ENCODE data around the gene XYLT2.
"Not testable (repeated sequence)": the region's sequence is repeated elsewhere in the genome, so short reads cannot be mapped to it uniquely, and the experiment has no call there.

The XYLT2 gene

DNA sequence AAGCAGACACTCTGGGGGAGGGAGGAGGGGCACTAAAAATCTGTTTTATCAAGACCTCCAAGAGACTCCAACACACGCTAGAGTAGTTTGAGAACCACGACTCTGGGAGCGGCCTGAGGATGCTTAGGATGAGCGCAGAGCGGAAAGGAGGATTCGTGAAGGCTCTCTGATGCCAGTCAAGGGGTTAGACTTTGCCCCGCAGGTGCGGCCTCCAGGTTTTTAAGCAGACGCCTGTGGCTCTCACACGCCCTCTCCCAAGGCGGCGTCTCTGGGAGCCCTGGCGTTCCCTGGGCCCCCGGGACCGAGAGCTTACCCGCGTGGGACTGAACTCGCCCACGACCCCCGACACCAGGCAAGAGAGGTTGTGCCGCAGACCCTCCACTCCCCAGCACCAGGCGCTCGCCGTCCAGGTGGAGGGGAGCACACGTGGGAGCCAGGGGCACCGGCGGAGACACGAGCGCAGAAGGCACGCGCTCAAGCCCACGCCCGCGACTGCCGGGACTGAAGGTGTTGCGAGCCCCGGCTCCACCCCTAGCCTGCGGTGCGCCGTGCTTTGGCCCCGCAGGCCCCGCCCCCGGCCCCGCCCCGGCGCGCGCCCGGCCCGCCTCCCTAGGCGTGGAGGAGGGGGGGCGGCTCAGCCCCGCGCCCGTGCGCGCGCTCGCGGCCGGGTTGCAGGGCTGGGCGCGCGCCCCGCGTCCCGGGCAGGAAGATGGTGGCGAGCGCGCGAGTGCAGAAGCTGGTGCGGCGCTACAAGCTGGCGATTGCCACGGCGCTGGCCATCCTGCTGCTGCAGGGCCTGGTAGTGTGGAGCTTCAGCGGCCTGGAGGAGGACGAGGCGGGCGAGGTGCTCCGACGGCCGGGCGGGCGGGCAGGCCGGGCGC, at the start of gene XYLT2:
Gene XYLT2, plus strand, starts transcription at position 695 of the 881 bp plus-strand sequence. Its CDS starts 15 bp downstream, at position 710.
- peak; percentile 60 for DNase-seq

DNA sequence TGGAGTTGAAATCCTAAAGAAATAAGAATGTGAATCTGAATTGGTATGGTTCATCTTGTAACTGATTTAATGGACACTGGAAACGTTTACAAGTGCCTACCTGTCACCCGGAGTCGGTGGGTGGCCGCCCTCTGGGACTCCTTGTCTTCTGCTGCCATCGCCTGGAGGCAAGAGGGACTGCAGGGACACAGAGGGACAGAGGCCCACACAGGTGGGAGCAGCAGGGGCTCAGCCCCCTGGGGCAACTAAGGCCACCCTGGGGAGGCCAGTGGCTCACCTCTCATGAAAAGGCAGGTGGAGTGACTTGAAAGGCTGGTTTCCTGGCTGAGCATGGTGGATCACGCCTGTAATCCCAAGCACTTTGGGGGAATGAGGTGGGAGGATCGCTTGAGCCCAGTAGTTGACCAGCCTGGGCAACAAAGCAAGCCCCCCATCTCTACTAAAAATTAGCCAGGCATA, 48.5 kb upstream of the XYLT2 start:
- peak; percentile 50 for DNase-seq

DNA sequence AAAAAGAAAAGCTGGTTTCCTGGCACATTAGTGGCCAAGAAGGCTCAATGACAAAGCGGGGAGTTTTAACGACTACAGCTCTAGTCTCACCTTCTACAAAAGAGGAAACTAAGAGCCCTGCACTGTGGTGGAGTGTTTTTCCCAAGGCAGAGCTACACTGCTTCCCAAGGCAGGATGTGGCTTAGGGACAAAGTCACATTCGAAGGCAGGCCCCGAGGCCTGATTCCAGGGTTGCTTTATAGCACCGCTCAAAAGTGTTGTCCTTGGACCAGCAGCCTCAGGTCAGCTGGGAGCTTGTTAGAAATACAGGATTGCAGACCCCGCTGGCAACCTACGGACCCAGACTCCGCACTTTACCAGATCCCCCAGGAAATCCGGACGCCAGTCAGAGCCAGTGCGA, 47.9 kb upstream of the XYLT2 start:
- no peak for DNase-seq

DNA sequence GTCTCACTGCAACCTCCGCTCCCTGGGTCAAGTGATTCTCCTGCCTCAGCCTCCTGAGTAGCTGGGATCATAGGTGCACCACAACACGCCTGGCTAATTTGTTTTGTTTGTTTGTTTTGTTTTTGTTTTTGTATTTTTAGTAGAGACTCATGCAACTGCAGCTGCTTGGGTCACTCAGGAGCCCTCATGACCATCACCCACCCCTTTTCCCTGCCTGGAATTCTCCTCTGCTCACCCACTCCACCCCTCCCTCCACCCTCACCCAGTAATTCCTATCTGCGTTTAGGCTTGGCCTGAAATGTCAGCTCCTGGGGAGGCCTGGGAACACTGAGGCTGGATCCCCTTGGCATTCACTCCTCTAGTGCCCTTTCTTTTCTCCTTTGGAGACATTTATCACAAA, 46.1 kb upstream of the XYLT2 start:
- DNase-seq = no peak

DNA sequence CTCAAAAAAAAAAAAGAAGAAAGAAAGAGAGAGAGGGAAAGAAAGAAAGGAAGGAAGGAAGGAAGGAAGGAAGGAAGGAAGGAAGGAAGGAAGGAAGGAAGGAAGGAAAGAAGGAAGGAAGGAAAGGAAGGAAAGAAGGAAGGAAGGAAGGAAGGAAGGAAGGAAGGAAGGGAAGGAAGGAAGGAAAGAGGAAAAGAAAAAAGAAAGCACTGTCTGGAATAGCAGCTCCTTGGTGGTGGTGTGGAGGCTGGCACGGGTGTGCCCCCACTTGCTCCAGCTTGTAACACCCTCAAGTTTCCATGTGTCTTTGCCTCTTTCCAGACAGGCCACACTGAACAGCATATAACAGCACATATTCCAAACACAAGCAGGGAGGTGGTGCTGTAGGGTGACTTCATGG, 45.1 kb upstream of the XYLT2 start:
- DNase-seq = not testable (repeated sequence)

DNA sequence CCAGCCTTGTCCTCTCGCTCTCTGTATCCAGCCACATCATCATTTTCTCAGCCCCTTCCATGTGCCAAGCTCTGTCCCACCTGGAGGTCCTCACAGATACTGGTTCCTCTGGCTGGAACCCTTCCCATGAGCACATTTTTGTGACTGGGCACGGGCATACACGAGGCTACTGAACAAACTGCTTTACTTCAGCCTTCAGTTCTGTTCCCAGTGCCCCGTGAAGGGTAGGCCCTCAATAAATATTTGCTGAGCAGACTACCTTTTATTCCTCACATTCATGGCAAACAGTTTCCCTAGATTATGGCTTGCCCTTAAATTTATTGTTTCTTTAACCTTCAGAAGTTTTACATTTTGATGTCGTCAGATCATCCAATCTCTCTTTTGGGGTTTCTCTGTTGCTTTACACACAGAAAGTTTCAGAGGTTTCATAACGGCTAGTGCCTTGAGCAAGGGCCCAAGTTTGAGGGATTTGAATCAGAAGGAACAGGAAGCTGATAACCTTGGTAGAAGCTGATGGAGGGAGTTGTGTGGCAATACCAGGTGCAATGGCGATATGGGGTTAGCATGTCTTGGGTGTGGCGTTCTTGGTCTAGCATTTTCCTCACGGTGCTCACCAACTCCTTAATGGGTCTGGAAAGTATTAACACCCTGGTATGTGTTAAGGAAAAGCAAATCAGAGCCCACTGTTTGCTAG, 43.9 kb upstream of the XYLT2 start:
- no peak for DNase-seq

DNA sequence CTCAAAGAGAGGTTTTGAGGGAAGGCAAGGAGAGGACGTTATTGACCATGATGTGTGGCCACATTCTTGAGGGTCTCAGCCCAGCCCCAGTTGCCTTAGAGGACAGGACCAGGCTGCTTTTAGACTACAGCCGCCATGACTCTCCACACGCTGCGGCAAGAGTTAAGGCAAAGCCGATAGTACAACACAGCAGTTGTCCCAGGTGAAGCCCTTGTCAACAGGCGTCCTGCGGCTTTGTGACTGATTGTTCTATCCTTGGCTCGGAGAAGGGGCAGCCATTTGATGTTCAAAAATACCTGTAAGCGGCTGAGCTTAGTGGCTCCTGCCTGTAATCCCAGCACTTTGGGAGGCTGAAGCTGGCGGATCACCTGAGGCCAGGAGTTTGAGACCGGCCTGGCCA, 42.9 kb upstream of the XYLT2 start:
- DNase-seq = no peak

DNA sequence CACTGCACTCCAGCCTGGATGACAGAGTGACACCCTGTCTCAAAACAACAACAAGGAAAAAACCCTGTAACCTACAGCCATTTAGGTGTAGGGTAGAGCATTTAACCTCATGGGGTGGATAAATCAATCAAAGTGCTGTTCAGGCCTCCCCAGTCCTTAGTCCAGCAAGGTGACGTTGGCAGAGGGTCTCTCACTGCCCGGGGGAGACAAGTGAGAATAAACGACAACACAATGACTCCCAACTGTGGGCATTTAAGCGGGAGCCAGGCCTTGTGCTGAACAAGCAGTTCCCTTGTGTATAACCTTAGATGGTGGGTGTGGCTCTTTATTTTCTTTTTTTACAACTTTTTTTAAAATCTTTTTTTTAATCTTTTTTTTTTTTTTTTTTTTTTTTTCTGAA, 42.3 kb upstream of the XYLT2 start:
- DNase-seq = no peak

DNA sequence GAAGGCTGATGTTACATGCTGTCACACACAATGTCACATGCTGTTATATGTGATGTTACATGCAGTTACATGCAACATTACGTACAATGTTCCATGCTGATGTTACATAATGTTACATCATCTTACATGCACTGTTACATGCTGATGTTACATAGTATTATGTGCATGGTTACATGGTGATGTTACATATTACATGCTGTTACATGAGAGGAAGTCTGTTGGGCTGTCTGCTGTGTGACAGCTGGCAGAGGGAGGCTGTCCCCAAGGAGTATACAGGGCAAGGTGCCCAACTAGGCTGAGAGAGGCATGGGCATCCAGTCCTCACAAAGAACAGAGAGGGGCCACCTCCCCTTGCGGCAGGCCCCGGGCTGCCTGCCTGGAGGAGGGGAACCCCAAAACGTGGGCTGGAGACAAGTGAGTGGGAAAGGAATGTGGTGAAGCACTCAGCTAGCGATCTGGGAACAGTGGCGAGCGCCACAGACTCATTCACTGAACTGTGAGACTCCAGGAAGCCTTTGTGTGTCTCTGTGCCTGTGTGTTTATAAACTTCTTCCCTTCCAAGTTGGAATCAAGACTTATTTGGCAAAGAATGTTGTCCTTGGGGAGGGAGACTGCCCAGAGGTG, 41.0 kb upstream of the XYLT2 start:
- no peak for DNase-seq

DNA sequence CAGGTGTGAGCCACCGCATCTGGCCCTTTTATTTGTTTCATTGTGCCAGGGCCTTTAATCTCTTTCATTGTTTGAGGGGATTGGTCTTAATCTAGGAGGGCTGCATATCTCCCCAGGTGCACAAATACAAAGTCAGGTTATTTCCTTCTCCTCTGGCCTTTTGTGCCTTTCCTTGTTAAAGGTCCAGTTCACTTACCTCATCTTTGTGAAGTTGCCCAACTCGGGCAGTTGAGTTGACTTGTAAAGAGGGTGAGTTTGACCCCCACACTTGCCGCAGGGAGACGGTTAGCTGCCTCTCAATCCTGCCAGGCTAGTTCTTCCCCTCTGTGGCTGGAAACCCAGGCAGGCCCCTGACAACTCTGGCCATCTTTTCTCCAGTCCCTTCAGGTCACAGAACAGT, 38.3 kb upstream of the XYLT2 start:
- no peak for DNase-seq

DNA sequence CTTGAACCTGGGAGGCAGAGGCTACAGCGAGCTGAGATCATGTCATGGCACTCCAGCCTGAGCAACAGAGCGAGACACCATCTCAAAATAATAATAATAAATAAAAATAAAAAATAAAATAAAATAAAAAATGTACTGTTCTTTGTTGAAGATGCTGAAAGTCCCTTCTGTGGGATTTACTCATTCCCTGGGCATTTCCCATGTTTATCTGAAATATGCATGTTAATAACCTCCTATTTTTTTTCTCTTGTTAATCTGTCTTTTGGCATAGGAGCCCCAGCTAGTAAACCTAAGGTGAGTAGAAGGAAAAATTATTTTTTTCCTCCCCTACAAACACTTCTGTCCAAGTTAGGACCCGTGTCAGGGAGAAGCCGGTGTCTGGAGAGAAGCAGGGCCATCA, 37.3 kb upstream of the XYLT2 start:
- no peak for DNase-seq

DNA sequence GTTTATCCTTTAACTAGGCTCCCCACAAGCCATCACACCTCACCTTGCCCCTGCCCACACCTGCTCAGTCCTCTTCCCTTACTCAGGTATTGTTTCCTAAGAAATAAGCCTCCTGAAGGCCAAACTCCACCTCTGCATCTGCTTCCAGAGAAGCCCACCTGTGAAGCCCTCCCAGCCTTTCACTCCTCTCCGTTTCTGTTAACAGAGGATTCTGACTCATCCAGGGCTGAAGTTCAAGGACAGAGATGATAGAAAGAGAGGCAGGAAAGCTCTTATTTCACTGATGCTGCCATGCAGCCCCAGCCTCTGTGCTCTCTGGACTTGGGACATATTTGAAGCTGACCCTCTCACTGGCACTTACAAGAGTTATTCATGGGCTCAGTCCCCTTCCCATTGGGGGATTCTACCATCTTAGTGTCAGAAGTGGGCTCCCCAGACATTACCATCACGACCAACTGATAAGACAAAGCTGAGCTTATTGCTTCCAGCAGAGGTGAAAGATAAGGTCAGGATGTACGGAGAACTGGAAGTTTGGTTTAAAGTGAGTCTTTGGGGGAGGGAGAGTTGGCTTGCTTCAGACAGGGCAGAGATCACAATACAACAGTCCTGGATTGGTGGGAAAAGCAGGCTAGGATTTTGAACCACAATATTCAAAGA, 35.3 kb upstream of the XYLT2 start:
- no peak for DNase-seq

DNA sequence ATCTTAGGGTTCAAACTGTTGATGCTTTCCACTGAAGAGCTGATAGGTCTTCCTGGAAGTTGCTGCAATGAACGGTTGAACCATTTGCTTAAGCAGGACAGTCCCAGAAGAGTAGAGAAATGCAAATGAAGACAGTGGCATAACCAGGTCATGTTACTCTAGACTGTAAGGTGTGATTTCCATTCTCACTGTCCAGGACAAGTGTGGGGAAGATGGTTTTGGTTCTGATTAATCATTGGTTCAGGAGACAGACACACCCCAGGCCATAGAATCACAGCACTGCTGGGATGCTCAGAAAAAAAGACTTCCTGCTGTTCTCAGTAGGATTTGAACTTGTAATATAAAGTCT, 34.8 kb upstream of the XYLT2 start:
- no peak for DNase-seq

DNA sequence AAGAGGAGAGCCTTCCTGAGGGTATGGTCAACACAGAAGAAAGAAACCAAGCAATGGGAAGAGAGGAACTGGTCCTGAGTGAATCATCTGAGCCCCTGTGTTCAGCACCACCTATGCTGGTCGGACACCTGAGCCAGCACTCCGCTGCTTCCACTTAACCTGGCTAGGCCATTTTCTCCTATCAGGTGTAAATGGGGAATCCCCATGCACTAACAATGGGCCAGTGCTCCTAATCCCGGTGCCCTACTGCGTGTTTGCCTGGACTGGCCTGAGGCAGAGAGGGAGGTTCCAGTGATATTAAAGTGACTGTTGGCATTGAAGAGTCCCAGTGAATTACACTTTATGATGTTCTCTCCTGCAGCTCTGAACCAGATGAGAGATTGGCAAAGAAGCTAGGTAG, 34.4 kb upstream of the XYLT2 start:
- no peak for DNase-seq

DNA sequence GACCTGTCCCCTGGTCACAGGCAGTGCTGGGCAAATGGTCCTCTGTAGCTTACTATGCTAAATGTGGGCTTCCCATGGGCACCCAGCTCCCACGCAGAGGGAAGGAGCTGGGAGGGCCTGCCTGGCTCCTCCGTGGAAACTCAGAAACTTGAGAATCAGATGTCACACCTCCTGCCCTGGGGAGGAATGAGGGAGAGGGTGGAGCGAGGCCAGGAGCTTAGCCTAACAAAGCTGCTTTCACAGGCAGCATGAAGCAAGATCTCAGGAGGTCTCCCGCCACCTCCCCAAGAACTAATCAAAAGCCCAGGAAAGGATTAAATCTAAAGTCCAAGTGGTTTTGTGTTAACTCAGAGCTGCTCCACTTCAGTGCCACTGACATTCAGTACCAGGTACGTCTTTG, 33.6 kb upstream of the XYLT2 start:
- no peak for DNase-seq

DNA sequence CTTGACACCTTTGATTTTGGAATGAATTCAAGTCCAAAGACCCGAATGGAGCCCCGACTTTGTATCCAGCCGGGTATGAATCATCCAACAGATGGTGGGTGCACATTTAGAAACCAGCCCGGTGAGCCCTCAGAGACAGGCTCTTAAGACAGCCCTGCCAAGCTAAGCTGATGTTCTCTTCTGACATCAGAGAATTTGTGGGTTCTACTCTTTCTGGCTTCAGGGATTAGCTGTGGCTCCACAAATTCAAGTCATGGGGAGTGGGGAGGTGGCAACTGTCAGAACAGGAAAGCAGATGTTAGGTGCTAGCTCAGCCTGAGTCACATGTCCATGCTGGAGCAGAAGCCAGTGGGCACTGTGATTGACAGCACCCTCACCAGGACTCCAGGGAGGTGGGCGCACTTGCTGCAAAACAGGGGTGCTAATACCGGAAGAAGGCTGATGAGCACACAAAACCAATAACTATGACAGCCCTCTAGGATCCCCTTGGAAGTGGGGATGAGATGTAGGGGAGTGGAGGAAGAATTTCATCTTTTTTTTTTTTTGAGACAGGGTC, 31.4 kb upstream of the XYLT2 start:
- DNase-seq = no peak

DNA sequence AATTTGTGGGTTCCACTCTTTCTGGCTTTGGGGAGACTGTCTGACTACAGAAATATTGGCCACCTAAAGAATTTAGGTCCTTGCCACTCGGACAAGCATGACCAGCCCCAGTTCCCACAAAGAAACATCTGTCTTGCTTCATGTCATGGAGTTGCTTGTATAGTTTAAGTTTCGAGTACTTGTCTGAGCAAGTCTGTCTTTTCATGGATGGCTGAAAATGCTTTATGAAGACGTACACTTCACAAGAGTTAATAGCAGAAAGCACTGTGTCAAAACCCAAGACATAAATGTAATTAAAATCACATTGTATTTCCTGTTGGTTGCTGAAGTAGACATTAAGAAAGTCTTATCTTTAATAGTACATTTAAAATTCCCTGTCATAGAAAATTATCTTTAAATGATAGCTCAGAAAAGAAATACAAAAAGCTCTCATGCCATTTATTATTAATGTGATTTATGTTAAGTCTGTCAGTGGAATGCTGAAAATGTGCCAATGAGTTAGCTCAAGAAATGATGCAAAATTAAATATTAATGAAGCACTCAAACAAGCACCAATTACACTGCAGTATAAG, 29.8 kb upstream of the XYLT2 start:
- peak; percentile 49 for DNase-seq

DNA sequence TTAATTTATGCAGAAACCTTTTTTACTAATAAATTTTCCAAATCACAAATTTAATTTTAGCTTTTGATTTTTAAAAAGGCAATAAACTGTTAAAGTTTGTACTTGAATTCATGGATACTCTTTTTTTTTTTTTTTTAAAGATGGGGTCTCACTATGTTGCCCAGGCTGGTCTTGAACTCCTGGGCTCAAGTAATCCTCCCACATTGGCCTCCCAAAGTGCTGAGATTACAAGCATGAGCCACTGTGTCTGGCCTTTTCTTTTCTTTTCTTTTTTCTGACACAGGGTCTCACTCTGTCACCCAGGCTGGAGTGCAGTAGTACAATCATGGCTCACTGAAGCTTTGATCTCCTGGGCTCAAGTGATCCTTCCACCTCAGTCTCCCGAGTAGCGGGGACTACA, 29.3 kb upstream of the XYLT2 start:
- not testable (repeated sequence) for DNase-seq

DNA sequence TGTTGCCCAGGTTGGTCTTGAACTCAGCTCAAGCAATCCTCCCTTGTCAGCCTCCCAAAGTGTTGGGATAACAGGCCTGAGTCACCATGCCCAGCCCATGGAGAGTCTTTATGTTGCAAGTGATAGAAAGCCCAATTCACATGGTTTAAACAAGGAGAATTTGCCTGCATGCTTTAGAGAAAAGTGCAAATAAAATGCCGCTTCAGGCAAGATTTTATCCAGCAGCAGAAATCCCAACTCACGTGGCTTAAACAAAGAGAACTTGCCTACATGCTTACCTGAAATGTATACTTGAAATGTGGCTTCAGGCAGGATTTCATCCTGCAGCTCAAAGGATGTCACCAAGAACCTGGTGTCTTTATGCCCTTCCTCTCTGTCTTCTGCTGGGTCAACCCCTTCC, 28.8 kb upstream of the XYLT2 start:
- DNase-seq = no peak

DNA sequence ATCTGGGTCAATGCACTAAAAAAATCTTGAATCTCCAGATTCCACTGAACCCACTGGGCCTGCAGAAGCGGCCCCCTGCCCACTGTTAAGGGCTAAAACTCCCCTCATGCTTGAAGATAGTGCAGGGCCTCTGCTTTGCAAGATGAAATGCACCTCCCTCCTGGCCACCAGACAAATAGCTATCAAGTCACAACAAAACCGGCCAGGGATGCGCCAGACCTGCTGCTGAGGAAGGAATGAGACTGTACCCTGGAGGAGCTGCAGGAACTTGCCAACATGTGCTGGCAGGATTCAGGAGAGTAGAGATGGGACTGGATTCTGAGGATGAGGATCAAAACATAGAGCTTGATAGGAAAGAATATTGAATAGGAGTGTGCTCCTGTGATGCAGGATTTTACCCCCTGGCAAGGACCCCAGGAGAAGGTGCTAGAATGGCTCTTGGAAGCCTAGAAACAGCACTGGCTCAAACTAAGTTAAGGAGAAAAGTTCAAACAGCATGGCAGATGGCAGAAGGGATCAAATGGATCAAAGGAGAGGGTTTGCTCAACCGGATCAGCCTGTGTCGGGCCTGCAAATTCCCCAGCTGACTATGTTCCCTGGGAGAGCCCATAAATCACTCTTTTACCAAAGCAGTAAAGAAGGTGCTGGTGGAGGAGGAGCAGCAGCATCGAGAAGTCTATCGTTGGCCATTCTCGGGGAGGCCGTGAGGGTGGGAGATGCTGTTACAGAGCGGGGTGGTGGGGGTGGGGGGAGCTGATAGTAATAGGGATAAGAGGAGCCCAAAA, 27.2 kb upstream of the XYLT2 start:
- DNase-seq = no peak

DNA sequence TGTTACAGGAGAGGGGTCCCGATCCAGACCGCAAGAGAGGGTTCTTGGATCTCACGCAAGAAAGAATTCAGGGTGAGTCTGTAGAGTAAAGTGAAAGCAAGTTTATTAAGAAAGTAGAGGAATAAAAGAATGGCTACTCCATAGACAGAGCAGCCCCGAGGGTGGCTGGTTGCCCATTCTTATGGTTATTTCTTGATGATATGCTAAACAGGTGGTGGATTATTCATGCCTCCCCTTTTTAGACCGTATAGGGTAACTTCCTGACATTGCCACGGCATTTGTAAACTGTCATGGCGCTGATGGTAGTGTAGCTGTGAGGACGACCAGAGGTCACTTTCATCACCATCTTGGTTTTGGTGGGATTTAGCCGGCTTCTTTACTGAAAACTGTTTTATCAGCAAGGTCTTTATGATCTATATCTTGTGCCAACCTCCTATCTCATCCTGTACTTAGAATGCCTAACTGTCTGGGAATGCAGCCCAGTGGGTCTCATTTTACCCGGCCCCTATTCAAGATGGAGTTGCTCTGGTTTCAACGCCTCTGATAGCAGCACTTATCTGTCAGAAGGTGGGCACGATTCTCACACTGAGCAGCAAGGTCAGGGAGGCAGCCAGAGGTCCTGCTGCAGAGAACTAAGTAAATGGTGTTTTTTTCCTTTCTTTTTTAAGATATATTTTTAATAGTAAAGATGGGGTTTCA, 26.5 kb upstream of the XYLT2 start:
- no peak for DNase-seq

Data from NCI-H1105 treated with DMSO at 0.1 percent for 48 hours (cell line).